HEK293T (cell line): Measurements from ENCODE around the gene CCDC89.

ENCODE experiments used
- ELF4 ChIP-seq: fragments of 450-650 bp; IDR thresholded peaks from 2 replicates; pipeline ENCODE4 v1.6.1; 2017; ENCODE audit warnings: antibody characterized with exemption
- FOXK2 ChIP-seq: fragments of 450-650 bp; IDR thresholded peaks from 2 replicates; pipeline ENCODE4 v1.6.1; 2016; ENCODE audit warnings: mild to moderate bottlenecking
- SUZ12 ChIP-seq: fragments of 450-650 bp; IDR thresholded peaks from 2 replicates; pipeline ENCODE4 v1.6.1; 2016; ENCODE audit warnings: mild to moderate bottlenecking
- TARDBP ChIP-seq: fragments of 450-650 bp; IDR thresholded peaks from 2 replicates; pipeline ENCODE4 v1.6.1; 2016
- ZNF384 ChIP-seq: fragments of 450-650 bp; IDR thresholded peaks from 2 replicates; pipeline ENCODE4 v1.6.1; 2016

DNA sequence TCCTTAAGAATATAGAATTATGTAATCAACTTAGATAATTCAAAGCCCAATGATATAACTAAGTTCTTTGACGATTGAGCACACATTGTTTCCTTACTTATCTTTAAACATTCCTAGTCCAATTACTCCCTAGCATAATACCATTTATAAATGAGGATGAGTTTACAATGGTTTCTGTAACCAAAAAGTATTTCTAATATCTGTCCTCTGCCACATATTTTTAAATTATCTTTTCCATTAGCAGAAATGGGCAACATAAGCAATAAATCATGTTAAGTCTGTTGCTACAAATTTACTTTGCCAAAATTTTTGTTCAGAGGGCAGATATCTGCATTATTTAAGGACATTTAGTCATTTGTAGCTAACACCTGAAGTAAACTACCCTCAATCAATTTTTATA is 27.8 kb downstream of the CCDC89 start:
- TF ChIP-seq SUZ12 (no peak), TARDBP (no peak), ELF4 (no peak), ZNF384 (no peak), FOXK2 (no peak)
